K562 (cell line): ENCODE measurements around the gene MMP24. TPM values are rescaled to one million over a fixed set of nuclear protein-coding genes. Genes with fewer than 3 reads are reported as not detected.

ENCODE experiments used
- ATAC-seq: fragments of 200-7000 bp; cut with Tn5 transposase; 3 replicates; pipeline ENCODE4 v1.9.1; 2020; ENCODE audit warnings: moderate library complexity
- BruUV-seq: library from RNA; stranded (reverse); fragments of 400-500 nt; replicated peaks from 2 replicates; lab custom pipeline; 2021; lab: Mats Ljungman, UMichigan
- CTCF ChIA-PET: fragments of 300-600 bp; formaldehyde crosslinking; extraction: SDS; loops from one replicate; lab custom pipeline; 2021; ENCODE audit warnings: low intra/inter-chr PET ratio; lab: Yijun Ruan, JAX
- POLR2A ChIA-PET: fragments of 300-600, 350-650 bp; sonication (Branson Sonifier 250); formaldehyde crosslinking; extraction: SDS; loops from one replicate; lab custom pipeline; 2021; ENCODE audit warnings: antibody characterized with exemption, inconsistent platforms; lab: Yijun Ruan, JAX
- DNase-seq, 4 experiments: peaks; one replicate each; pipeline versions ENCODE4 v3.0.0 to v3.0.0-alpha.2; 2011 to 2018; ENCODE audit warnings: low spot score in 3 of 4, mixed read lengths in 3 of 4; ENCODE audit errors: extremely low read depth in 1 of 4
- FAIRE-seq: peaks from 2 replicates; lab custom pipeline; 2011; peaks lifted over from hg19 to GRCh38; lab: Jason Lieb, UNC
- H2AFZ ChIP-seq: 2 replicates; pipeline ENCODE4 v1.6.0; 2011; ENCODE audit warnings: low read depth, low read length, control low read depth, inconsistent platforms
- H3K27ac ChIP-seq: fragments of 200-600 bp; 3 replicates; pipeline ENCODE4 v1.8.0; 2011; ENCODE audit warnings: low read depth, mild to moderate bottlenecking, control low read depth, inconsistent platforms, low read length, moderate library complexity, mixed read lengths; ENCODE audit errors: extremely low read depth
- H3K27me3 ChIP-seq, 2 experiments: fragments of 300-600 bp in 1 of 2; 2 replicates in 1 of 2; 3 replicates in 1 of 2; pipeline versions ENCODE4 v1.6.0 to v1.8.0; 2011; ENCODE audit warnings: inconsistent platforms in 2 of 2, low read length in 2 of 2, mild to moderate bottlenecking in 1 of 2, mixed read lengths in 1 of 2, moderate library complexity in 1 of 2; ENCODE audit not compliant: control insufficient read depth in 2 of 2, insufficient read depth in 2 of 2
- H3K36me3 ChIP-seq: fragments of 300-600 bp; 3 replicates; pipeline ENCODE4 v1.8.0; 2011; ENCODE audit warnings: mild to moderate bottlenecking, low read length, inconsistent platforms; ENCODE audit not compliant: control insufficient read depth, insufficient read depth
- H3K4me1 ChIP-seq, 2 experiments: fragments of 200-600 bp in 1 of 2; replicated peaks in 1 of 2; 2 replicates in 1 of 2; 3 replicates in 1 of 2; pipeline versions ENCODE4 v1.5.1 to v1.8.0; 2011; ENCODE audit warnings: inconsistent platforms in 2 of 2, low read length in 2 of 2, mild to moderate bottlenecking in 1 of 2, mixed read lengths in 1 of 2, moderate library complexity in 1 of 2; ENCODE audit not compliant: control insufficient read depth in 2 of 2, insufficient read depth in 2 of 2
- H3K4me2 ChIP-seq: 2 replicates; pipeline ENCODE4 v1.6.1; 2011; ENCODE audit warnings: low read length, control low read depth, inconsistent platforms, mixed read lengths; ENCODE audit not compliant: insufficient read depth
- H3K4me3 ChIP-seq: fragments of 200-600 bp; sonication (generic), shearing (Covaris generic); 2 replicates; pipeline ENCODE4 v1.5.1; 2016; ENCODE audit warnings: control low read depth, inconsistent platforms
- H3K79me2 ChIP-seq: fragments of 200-600 bp; 3 replicates; pipeline ENCODE4 v1.8.0; 2011; ENCODE audit warnings: low read length, inconsistent platforms; ENCODE audit not compliant: control insufficient read depth, insufficient read depth
- H3K9ac ChIP-seq, 2 experiments: 2 replicates each; pipeline versions ENCODE4 v1.6.0 to v1.6.1; 2011; ENCODE audit warnings: low read depth in 2 of 2, low read length in 2 of 2, control low read depth in 1 of 2, inconsistent platforms in 1 of 2, mild to moderate bottlenecking in 1 of 2, mixed read lengths in 1 of 2; ENCODE audit not compliant: insufficient read depth in 1 of 2
- H3K9me1 ChIP-seq: one replicate; pipeline ENCODE4 v1.6.0; 2011; ENCODE audit warnings: inconsistent platforms, mild to moderate bottlenecking, low read length, moderate library complexity; ENCODE audit not compliant: control insufficient read depth, insufficient read depth
- H3K9me3 ChIP-seq: replicated peaks from 2 replicates; pipeline ENCODE4 v1.5.1; 2011; ENCODE audit warnings: low read depth, low read length, inconsistent platforms; ENCODE audit not compliant: control insufficient read depth, insufficient read depth
- H4K20me1 ChIP-seq: replicated peaks from 2 replicates; pipeline ENCODE4 v1.6.1; 2011; ENCODE audit warnings: low read length, inconsistent platforms, mixed read lengths; ENCODE audit not compliant: control insufficient read depth, insufficient read depth
- ARID1B ChIP-seq: fragments of 450-650 bp; IDR thresholded peaks from 2 replicates; pipeline ENCODE4 v1.6.1; 2016; ENCODE audit warnings: antibody characterized with exemption, mild to moderate bottlenecking, inconsistent platforms
- CXXC5 ChIP-seq: fragments of 250-450 bp; sonication (Bioruptor Pico); IDR thresholded peaks from 2 replicates; pipeline ENCODE4 v1.8.0; 2022; ENCODE audit warnings: inconsistent platforms, mild to moderate bottlenecking, moderate library complexity
- DDX20 ChIP-seq: fragments of 450-650 bp; IDR thresholded peaks from 2 replicates; pipeline ENCODE4 v1.6.1; 2016; ENCODE audit warnings: missing genetic modification characterization, low read depth, mild to moderate bottlenecking, missing compliant biosample characterization, moderate library complexity
- HDAC2 ChIP-seq: fragments of 450-650 bp; IDR thresholded peaks from 2 replicates; pipeline ENCODE4 v1.6.1; 2016; ENCODE audit warnings: mild to moderate bottlenecking
- HDGF ChIP-seq: fragments of 450-650 bp; IDR thresholded peaks from 2 replicates; pipeline ENCODE4 v1.6.1; 2016
- RFX1 ChIP-seq: fragments of 450-650 bp; IDR thresholded peaks from 2 replicates; pipeline ENCODE4 v1.6.1; 2016; ENCODE audit warnings: mild to moderate bottlenecking, moderate library complexity
- ZNF184 ChIP-seq: sonication (generic); formaldehyde crosslinking; IDR thresholded peaks from 2 replicates; pipeline ENCODE4 v1.5.0; 2020; ENCODE audit warnings: missing genetic modification reagents
- WGBS: fragments of 100-300 bp; shearing (Covaris generic); methylation state at CpG from one replicate; pipeline ENCODE4 v1.1.6; 2016; ENCODE audit warnings: low coverage, mixed read lengths; ENCODE audit not compliant: insufficient coverage; ENCODE audit errors: missing lambda C conversion rate; 5-methylcytosine and 5-hydroxymethylcytosine counted together
- in situ Hi-C: fragments of 300-500 bp; cut with MboI; formaldehyde crosslinking; loops from 4 replicates; pipeline ENCODE4 v1.15.0; 2018; ENCODE audit warnings: inconsistent platforms, mixed read lengths
- intact Hi-C: fragments of 100-400 bp; cut with micrococcal nuclease; formaldehyde crosslinking; loops from 2 replicates; pipeline ENCODE4 v1.14.2; 2022
- polyA plus RNA-seq, 8 experiments: library from polyadenylated mRNA; depleted of rRNA in 4 of 8; stranded (reverse) in 5 of 8; unstranded in 3 of 8; fragments of >200 nt; fragmentation: Nextera tagmentation in 2 of 8; fragmentation: Illumina TruSeq in 1 of 8; extraction: Ambion mirVana in 2 of 8; extraction: Trizol in 1 of 8; gene quantifications; 2 replicates each; pipeline versions ENCODE4 v1.2.1 to v1.2.3, GENCODE V29; 2011 to 2014; ENCODE audit warnings: inconsistent platforms in 1 of 8, missing spikeins in 1 of 8
- total RNA-seq, 7 experiments: library from RNA; depleted of rRNA in 6 of 7; stranded (reverse); fragments of >200 nt in 6 of 7; fragmentation: Illumina TruSeq in 2 of 7; extraction: Trizol in 2 of 7; gene quantifications; 2 replicates each; pipeline versions ENCODE4 v1.2.1 to v1.2.3, GENCODE V29; 2011 to 2021; ENCODE audit warnings: low replicate concordance in 1 of 7
- TF ChIP-seq, protein P1 (sequence below), 2 experiments: fragments of 200-800 bp in 1 of 2; sonication (Bioruptor generic) in 1 of 2; sonication (generic) in 1 of 2; formaldehyde crosslinking in 1 of 2; IDR thresholded peaks in 1 of 2; conservative IDR thresholded peaks in 1 of 2; 2 replicates each; pipeline versions ENCODE4 v1.5.0 to v1.6.1; 2016 to 2020; ENCODE audit warnings: missing compliant biosample characterization in 1 of 2, missing genetic modification characterization in 1 of 2, missing genetic modification reagents in 1 of 2
- TF ChIP-seq, protein P2 (sequence below): fragments of 250-450 bp; sonication (Bioruptor Pico); IDR thresholded peaks from 2 replicates; pipeline ENCODE4 v1.8.0; 2021; ENCODE audit warnings: borderline replicate concordance, mild to moderate bottlenecking, moderate library complexity; ENCODE audit not compliant: poor library complexity, severe bottlenecking

MMP24 gene
- total and polyA plus RNA-seq, 9 of the 15 experiments (the other 6 are each of a cell fraction or from before 2014, with no cell fraction given), result 0.03 to 0.07 (median 0.03) TPM; not detected in 6

DNA sequence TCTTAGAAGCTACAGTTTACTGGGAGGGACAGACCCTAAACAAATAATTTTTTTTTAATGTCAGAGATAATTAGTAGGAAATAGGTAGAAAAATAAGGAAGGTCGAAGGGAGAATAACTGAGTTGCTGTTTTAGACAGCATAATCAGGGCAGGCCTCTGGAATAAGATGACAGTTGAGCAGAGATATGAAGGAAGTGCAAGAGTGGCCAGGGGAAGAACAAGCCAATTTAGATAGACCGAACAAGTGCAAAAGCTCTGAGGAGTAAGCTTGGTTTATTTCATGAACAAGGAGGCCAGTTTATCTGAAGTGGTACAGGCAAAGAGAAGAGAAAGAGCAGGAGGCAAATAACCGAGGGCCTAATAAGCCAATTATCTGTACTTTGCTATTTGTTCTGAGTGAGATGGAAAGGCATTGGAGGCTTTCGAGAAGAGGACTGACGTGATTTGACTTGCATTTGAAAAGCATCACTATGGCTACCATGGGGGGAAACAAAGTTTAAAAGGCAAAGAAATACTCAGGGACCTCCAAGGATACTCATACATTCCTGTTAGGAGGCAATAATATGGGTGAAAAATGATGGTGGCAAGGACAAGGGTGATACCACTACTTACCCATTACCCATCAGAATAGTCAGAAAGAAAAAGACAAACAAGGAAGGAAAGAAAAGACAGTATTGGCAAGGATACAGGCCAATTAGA lies 34.9 kb upstream of the MMP24 start:
- peak in 1 of 4 experiments; percentile 39 for DNase-seq
- WGBS, result 30% methylated on average over 5 of the region's 5 CpGs
- no peak overlapping the region for H3K4me3 ChIP-seq
- H3K9me3 ChIP-seq, result peaks cover 2% of the 10 kb centered on the region; the same call in 1 of the 2 replicates
- H3K9me1 ChIP-seq, result no peaks in the 10 kb centered on the region
- no peak for FAIRE-seq
- intact Hi-C loops, result loop anchor here (1.0 kb wide), 1 partner anchor 44 kb away; the partner anchor contains the start of gene EDEM2
- H3K4me2 ChIP-seq, result peak overlapping the region; percentile 56
- H2AFZ ChIP-seq, result peak overlapping the region; percentile 7; the same call in 1 of the 2 replicates
- H3K36me3 ChIP-seq, result no peaks in the 10 kb centered on the region
- peaks cover 22 to 33% of the 10 kb centered on the region in 2 experiments for H3K4me1 ChIP-seq
- in situ Hi-C loops, result loop anchor here (5.0 kb wide), 1 partner anchor 44 kb away; the partner anchor contains the start of gene EDEM2
- BruUV-seq, result no TSS peak
- ATAC-seq, result peak; percentile 63
- H3K27me3 ChIP-seq, result no peaks in the 10 kb centered on the region
- no peaks in the 10 kb centered on the region for H4K20me1 ChIP-seq
- H3K27ac ChIP-seq, result peak overlapping the region; percentile 75
- CTCF ChIA-PET, result no interaction called here
- POLR2A ChIA-PET, result no interaction called here
- no peaks in the 10 kb centered on the region for H3K79me2 ChIP-seq
- H3K9ac ChIP-seq, result 0 out of 4 replicates have a peak overlapping the region, but pooled peaks of 1 of the 2 experiments have one; percentile 10
- TF ChIP-seq ARID1B, result peak; percentile 6; the same call in 1 of the 2 replicates
- TF ChIP-seq HDGF, result 0 out of 2 replicates have a peak, but pooled peaks have one; percentile 15
- TF ChIP-seq DDX20 (tag), result no peak
- TF ChIP-seq RFX1, result peak; percentile 28; the same call in 1 of the 2 replicates
- peak; percentile 6; the same call in 1 of the 2 replicates for TF ChIP-seq HDAC2
- TF ChIP-seq ZNF184 (CRISPR knock-in tag), result no peak
- TF ChIP-seq, protein P1, sequence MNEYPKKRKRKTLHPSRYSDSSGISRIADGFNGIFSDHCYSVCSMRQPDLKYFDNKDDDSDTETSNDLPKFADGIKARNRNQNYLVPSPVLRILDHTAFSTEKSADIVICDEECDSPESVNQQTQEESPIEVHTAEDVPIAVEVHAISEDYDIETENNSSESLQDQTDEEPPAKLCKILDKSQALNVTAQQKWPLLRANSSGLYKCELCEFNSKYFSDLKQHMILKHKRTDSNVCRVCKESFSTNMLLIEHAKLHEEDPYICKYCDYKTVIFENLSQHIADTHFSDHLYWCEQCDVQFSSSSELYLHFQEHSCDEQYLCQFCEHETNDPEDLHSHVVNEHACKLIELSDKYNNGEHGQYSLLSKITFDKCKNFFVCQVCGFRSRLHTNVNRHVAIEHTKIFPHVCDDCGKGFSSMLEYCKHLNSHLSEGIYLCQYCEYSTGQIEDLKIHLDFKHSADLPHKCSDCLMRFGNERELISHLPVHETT (CRISPR knock-in tag; conservative IDR thresholded peaks at IDR 0.05 in 1 of 2, IDR thresholded peaks at IDR 0.05 in 1 of 2), result 0 out of 4 replicates have a peak, but pooled peaks of 1 of the 2 experiments have one; percentile 15
- TF ChIP-seq CXXC5 (CRISPR knock-in tag), result 0 out of 2 replicates have a peak, but pooled peaks have one; percentile 7
- TF ChIP-seq, protein P2, sequence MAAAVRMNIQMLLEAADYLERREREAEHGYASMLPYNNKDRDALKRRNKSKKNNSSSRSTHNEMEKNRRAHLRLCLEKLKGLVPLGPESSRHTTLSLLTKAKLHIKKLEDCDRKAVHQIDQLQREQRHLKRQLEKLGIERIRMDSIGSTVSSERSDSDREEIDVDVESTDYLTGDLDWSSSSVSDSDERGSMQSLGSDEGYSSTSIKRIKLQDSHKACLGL (CRISPR knock-in tag), result no peak
